GM19397 (cell line): Measurements from ENCODE around the gene FBXO9.

Experiments
- ATAC-seq: cut with Tn5 transposase; IDR thresholded peaks from one replicate; pipeline ENCODE4 v1.9.1; 2021; ENCODE audit warnings: mild to moderate bottlenecking, moderate library complexity; ENCODE audit not compliant: unreplicated experiment

FBXO9 gene

DNA sequence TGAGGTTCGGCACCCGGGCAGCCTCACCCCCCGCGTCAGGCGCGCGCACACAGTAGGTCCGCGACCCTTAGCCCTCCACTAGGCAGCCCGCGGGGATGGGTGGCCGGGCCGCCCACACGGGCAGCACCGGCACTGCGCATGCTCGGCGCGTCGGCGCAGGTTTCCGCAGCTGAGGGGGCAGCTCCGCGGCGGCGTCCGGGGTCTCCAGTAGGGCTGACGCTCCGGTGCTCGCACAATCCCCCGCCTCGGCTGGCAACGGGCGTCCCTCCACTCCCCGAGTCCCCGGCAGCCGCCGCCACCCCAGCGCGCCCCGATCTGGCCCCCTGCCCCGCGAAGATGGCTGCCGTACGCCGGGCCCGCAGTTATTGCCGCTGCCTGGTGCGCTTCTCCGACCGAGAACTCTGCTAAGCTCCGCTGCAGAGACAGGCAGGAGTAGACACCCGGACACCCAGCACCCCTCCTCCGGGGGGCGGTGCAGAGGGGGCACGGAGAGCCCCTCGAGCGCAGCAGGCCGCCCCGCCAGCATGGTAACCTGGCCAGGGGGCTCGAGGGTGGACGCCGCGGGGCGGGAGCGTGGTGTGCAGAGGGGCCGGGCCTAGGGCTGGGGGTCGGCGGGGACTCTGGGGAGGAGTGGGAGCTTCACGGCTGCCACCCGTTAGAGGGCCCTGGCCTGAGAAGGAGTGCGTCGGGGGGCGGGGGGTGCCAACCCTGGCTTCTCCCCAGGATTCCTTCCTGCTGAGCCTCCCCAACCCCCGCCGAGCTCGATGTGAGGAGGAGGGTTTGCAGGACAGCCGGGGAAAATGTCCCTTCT lies at the start of gene FBXO9:
Gene FBXO9 (plus strand): TSS at position 139 of the 811 bp plus-strand sequence. CDS start 386 bp downstream, at position 525.
- ATAC-seq = peak; percentile 55

DNA sequence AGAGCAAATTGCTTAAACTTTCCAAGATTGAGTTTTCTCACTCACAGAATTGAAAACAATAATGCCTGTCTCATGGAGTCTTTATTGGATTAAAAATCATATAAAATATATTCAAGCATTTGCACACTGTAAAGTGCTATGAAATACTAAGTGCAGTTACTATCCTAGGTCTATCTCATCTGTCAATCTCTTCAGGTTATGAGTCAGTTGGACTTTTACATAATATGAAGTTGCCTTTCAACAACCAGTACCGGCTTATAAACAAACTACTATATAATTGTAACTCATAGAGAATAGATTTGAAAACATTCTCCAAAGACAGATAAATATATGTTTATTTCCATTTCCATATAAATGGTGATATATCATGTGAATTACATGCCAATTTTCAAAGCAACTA lies 49.7 kb upstream of the FBXO9 start:
- no peak for ATAC-seq

DNA sequence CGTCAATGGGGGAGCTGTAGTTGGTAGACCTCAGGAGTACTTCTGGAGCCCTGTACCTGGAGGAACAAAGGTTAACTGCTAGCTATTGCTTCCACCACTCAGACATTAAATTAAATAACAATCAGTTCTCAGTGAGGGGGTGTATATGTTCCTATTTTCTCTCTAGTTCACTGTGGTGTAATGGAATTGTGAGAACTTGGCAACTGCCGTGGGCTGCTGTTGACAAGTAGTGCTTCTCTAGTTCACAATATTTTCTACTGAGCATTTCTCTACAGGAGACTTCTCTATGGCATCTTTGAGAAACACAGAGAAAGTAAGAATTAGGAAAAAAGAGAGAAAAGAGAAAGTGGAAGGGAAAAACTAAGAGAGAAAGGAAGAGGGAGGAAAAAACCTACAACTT lies 46.8 kb upstream of the FBXO9 start:
- no peak for ATAC-seq

DNA sequence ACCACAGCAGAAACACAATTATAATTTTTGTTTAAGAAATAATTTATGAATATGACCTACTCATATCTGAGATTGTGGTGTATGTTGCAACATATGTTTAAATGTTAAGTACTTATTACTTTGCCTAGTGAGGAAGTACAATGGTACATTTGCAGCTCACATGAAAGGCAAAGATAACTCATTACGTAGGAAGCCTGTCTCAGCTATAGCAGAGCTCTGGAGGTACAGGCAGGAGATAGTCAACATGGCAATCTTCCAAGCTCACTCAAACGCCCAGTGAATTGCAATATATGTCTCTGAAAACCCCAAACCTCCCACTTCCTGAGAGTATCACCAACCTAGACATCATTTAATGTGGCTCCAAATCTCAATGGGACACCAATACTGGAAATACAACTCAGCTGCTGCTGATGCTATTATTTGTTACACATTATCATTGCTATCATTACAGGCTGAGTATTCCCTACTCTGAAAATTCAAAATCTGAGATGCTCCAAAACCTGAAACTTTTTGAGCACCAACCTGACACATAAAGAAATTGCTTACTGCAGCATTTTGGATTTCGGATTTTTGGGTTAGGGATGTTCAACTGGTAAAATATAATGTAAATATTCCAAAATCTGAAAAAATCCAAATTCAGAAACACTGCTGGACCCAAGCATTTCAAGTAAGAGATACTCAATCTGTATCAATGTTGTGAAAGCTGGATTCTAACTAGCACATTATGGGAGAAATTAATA lies 45.0 kb upstream of the FBXO9 start:
- ATAC-seq = no peak

DNA sequence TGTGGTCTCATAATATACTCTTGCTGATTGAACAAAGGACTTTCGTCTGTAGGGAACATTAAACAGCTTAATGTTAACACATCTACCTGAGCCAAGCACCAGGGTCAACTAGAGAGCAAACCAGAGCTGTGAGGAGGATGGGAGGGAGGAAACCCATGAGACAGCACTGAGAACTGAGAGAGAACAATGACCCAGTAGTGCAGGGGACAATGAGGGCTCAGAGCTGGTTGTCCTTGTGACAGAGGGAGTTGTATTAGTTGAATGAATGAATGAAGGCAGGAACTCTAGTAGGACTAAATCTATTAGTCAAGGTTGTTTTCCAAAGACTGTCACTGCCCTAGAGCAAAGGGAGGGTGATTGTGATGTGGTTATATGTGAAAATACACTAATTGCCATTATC lies 41.9 kb upstream of the FBXO9 start:
- ATAC-seq = no peak

DNA sequence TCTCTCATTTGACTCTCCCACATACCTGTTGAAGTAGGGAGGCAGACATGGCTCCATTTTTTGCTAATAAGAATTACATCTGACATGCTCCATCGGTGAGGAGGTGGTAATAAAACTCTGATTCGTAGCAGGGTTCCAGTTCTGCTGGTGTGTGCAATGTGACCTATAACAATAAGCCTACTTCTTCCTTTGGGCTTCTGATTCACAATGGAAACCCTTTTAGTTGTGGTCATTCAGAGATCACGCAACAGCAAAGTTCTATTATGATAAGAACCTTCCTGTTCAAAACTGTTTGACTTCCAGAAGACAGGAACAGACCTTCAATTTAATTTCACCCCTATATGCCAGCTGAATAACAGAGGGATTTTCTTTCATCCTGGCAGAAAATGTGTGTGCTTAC lies 38.7 kb upstream of the FBXO9 start:
- ATAC-seq = no peak

DNA sequence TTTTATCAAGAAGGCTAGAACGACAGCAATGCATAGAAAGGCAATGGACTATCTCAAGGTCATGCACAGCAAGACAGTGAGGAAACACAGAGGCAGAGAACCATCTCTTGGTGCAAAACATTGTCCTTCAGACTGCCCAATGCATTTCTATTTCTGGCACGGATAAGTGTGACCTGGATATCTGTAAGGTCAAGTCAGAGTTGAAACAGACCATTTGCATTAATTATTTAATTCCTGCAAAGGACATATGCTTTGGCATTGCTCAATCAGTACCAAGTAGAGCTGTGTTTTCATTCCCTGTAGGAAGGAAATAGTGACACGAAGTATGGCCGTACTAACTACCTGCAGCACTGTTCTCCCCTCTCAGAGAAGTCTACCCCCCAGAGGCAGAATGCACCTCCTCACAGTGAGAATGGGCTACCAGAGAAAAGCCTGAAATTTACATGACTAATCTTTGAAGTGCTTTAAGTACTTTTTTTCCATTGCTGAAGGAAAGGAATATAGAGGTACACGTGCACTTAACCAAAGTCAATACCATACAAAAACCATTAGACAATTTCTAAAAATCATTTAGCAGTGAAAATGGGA lies 38.0 kb upstream of the FBXO9 start:
- no peak for ATAC-seq

DNA sequence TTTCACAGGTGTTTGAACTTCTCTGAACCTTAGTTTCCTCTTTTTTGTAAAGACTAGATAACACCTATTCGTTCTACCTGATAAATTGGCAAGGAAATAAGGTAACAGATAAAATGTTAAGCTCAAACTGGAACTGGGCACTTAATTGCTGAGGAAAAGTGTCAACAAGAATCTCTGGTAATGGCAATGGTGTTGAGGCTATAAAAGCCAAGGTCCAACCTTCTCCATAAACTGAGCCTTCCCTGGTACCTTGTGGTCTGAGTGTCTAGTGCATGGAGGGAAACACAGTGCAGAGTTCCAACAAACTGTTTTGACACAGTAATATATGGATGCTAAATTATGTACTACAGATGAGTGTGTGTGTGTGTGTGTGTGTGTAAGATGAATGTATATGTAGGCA lies 36.7 kb upstream of the FBXO9 start:
- ATAC-seq = no peak

DNA sequence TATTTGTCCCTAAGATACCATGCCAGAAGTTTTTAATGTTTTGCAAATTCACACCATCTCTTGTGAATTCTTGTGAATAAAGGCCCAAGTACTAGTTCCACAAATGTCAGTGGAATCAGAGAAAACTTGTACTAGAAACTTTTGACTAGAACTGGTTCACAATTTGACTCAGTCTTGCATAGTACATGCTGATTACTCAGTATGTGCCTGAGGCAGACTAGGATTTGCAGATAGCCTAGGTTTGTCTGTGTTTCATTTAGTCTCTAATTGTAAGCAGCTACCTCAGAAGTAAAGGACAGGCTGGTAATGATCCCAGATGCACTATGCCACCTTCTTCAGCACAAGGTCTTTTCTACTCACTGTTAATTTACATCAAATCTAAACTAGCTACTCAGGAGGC lies 35.9 kb upstream of the FBXO9 start:
- ATAC-seq = no peak

DNA sequence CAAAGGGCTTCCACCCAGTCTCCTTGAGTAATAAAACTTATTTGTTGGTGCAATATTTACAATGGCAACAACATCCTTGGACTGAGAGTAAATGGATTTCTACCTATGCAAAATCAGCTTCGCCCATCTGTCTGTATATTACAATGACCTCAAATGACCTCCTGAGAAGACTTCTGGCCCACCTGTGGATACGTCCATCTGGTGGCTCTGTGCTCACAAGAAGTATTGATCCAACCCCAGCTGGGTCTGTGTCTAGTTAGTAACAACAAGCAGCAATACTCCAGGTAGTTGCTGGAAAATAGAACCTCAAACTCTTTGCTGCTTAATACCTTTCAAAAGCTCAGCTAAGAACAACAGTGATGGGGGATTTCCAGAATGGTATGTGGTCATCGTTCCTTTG lies 35.4 kb upstream of the FBXO9 start:
- ATAC-seq = no peak

DNA sequence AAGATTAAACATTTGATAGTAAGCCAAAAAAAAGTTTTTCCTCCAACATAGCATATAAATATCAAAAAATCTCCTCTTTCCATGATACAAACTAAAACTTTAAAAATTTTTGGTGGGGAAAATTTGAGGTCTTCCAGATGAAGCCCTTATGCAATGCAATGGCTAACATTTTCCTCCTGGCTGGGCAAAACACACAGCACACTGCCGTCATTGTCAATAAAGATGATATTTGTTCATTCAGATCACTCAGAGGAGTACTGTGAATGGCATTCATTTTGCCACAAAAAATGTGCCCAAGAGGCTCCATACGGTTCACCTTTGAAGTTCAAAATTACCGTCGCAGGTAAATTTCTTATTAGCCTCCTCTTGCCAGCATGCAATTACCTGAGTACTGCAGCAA lies 33.9 kb upstream of the FBXO9 start:
- no peak for ATAC-seq

DNA sequence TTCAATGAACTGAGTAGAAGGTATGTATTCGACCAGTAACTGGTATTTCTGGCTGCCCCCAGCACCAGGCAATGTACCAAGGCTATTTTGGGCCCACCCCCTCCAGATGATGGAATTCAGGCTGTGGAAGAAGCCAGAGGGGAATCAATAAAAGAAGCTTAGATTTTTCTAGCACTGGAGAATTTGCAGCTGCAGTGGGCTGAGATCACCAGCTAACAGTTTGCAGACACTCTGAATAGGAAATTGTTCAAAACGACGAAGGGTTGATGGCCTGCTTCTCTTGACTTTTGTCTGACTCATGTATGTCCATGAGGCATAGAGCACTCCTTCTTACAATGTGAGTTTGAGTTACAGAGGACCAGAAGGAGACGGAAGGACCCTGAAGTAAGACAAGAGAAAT lies 32.4 kb upstream of the FBXO9 start:
- no peak for ATAC-seq

DNA sequence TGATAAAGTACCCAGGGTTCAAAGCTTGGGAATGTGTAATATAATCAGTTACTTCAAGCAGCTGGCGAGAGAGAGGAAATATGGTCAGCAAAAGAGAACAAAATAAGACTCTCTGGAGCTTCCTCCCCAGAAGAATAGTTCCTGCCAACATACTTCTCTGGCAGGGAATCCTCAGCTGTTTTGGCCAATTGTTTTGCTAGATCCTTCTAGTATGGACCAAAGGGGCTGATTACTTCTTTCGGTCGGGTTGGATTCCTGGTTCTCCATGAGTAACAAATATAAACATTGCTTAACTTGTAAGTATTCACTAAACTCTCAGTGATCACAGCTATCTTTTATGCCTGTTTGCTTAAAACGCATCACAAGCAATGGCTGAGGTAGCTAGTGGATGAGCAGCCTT lies 31.4 kb upstream of the FBXO9 start:
- ATAC-seq = no peak

DNA sequence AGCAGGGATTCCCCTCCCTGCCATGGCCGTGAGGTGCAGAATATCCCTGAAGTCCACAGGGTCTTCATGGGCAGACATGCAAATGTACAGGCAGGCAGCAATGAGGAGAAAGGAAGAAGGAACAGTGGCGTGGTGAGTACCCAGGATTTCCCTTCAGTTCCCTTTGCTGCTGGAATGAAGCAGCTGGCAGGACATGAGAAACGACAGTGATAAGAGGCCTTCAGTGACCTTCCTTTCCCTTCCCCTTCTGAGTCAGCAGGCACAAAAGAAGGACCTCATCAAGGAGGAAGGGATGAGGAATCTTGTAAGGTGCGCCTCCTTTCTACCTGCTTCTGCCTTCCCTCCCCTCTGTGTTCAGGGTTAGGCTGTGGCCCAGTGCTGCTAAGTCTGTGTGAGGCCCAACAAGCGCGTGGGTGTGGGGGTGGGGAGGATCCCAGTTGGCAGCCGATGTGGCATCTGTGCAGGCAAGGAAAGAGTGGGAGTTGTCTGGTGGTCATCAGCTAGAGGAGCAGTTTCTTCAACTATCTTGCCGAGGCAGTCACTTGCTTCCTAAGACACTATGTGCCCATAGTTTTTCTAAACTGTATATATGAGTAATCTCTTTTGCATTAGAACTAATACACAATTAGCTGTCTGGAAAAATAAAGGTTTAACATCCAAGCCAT lies 29.5 kb upstream of the FBXO9 start:
- no peak for ATAC-seq

DNA sequence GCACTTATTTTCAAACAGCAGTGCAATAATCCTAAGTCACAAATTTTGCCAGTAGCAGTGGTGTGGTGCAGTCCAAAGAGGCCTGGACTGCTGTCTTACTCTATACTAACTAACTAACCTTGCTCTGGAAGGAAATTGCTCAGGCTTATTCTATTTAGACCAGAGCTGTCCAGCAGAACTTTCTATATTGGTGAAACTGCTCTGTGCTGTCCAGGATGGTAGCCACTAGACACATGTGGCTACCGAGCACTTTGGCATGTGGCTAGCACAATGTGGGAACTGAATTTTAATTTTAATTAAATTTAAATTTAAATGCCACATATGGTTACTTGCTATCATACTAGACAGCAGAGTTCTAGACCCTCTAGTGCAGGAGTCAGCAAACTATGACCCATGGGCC lies 27.1 kb upstream of the FBXO9 start:
- no peak for ATAC-seq

DNA sequence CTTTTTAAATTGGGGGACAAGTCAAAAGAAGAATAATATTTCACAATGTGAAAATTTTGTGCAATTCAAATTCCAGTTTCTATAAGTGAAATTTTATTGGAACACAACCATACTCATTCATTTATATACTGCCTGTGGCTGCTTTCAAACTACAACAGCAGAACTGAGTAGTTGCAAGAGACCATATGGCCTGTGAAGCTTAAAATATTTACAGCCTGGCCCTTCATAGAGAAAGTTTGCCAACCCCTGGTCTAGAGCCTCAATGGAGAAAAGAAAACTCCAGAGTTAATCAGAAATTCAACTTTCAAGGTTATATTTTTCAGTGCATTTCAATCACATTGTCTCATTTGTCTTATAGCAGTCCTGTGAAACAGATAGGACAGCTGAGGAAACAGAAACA lies 26.6 kb upstream of the FBXO9 start:
- no peak for ATAC-seq

DNA sequence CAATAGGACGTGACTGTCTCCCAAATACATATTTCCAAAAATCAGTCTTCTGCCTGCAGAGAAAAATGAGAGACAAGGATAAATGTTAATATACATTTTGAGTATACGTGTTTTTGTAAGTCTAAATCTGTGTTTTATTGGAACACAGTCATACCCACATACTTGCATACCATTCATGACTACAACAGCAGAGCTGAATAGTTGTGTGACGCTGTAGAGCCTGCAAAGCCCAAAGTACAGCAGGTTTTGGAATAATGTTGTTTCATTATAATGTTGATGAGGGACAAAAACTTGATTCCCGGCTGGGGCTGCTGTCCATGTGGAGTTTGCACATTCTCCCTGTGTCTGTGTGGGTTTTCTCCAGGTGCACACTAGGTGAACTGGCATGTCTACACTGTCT lies 23.8 kb upstream of the FBXO9 start:
- no peak for ATAC-seq

DNA sequence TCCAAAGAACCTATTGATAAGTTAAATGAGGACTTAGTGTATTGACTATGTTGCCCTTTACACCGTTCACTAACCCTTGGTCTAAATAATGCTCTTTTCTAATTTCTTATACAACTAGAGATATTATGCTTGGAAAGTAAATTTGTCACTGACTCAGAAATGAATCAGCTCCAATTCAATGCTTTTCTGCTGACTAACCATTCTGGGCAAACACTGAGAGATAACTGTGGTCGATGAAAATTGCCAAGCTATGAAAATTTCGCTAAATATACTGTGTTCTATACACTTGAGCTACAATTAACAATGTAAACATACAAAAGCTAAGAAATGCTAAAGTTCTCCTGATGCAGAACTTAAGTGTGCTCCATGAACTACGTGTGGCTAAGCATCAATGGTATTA lies 23.1 kb upstream of the FBXO9 start:
- no peak for ATAC-seq

DNA sequence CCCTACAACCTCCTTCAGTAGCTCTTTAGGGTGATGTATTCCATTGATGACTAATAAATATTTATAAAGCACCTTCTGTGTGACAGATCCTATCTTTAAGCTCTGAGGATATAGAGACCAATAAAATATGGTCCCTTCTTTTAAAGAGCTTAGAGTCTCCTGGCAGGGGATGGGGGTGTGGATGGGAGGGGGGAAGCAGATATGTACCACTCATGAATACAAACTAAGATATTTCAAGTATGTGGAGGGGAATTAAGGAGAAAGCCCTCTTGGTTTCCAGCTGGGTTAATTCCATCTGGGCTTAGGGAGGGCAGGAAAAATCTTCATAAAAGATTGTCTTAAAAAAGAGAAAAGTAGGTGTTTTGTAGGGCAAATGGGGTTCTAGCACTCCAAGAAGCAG lies 21.6 kb upstream of the FBXO9 start:
- no peak for ATAC-seq

DNA sequence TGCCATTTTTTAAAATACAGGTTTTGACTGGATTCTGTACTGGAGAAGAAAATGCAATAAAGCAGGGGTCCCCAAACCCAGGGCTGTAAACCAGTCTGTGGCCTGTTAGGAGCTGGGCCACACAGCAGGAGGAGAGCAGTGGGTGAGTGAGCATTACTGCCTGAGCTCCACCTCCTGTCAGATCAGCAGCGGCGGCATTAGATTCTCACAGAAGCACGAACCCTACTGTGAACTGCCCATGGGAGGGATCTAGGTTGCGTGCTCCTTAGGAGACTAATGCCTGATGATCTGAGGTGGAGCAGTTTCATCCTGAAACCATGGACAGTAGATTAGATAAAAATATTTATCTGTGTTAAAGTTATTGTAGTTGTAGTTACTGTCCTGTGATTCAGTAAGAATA lies 21.1 kb upstream of the FBXO9 start:
- ATAC-seq = no peak

DNA sequence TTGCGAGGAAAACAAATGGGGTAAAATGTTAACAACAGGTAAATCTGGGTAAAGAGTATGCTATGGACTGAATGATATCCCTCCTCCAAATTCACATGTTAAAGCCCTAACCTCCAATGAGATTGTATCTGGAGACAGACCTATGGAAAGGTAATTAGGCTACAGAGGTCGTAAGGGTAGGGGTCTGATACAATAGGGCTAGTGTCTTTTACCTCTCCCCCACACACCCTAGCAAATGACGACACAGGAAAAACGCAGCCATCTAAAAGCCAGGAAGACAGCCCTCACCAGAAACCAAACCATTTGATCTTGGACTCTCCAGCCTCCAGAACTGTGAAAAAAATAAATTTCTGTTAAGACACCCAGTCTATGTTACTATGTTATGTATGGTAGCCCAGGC lies 20.6 kb upstream of the FBXO9 start:
- ATAC-seq = no peak
